Endodermal cell (in vitro differentiated cells): ENCODE data around the gene PGM1. TPM values are rescaled to one million over a fixed set of nuclear protein-coding genes. Genes with fewer than 3 reads are reported as not detected.
A peak's percentile ranks its signal among the peaks of the same experiment; 100 is the strongest.

ENCODE experiments used
- DNase-seq: peaks from one replicate; pipeline ENCODE4 v3.0.0-alpha.2; 2017
- H3K27ac ChIP-seq: 2 replicates; pipeline ENCODE4 v1.5.1; 2013; ENCODE audit warnings: mild to moderate bottlenecking, low read depth, low read length, moderate library complexity
- H3K27me3 ChIP-seq: 2 replicates; pipeline ENCODE4 v1.6.1; 2013; ENCODE audit warnings: mild to moderate bottlenecking, low read length, moderate library complexity; ENCODE audit not compliant: insufficient read depth, control insufficient read depth, poor library complexity, severe bottlenecking
- H3K36me3 ChIP-seq: 2 replicates; pipeline ENCODE4 v1.7.0; 2013; ENCODE audit warnings: mild to moderate bottlenecking, low read length, moderate library complexity; ENCODE audit not compliant: control insufficient read depth, insufficient read depth
- H3K4me1 ChIP-seq: one replicate; pipeline ENCODE4 v1.7.0; 2013; ENCODE audit warnings: low read length; ENCODE audit not compliant: control insufficient read depth, insufficient read depth
- H3K4me3 ChIP-seq: 2 replicates; pipeline ENCODE4 v1.5.1; 2013; ENCODE audit warnings: mild to moderate bottlenecking, low read length, moderate library complexity
- H3K9ac ChIP-seq: 2 replicates; pipeline ENCODE4 v1.6.1; 2013; ENCODE audit warnings: mild to moderate bottlenecking, low read length, moderate library complexity; ENCODE audit not compliant: poor library complexity, severe bottlenecking; ENCODE audit errors: extremely low read depth
- H3K9me3 ChIP-seq: 2 replicates; pipeline ENCODE4 v1.6.1; 2013; ENCODE audit warnings: mild to moderate bottlenecking, low read length, moderate library complexity; ENCODE audit not compliant: control insufficient read depth
- H3K27ac Mint-ChIP-seq: 2 replicates; pipeline ENCODE4 v1.8.0; 2020; ENCODE audit warnings: mixed read lengths
- H3K27me3 Mint-ChIP-seq: 2 replicates; pipeline ENCODE4 v1.8.0; 2021; ENCODE audit warnings: mild to moderate bottlenecking, mixed read lengths; ENCODE audit not compliant: insufficient read depth
- H3K36me3 Mint-ChIP-seq: 2 replicates; pipeline ENCODE4 v1.8.0; 2020; ENCODE audit warnings: low read depth, mixed read lengths
- H3K4me1 Mint-ChIP-seq: 2 replicates; pipeline ENCODE4 v1.8.0; 2020; ENCODE audit warnings: mixed read lengths
- H3K4me3 Mint-ChIP-seq: 2 replicates; pipeline ENCODE4 v1.8.0; 2020; ENCODE audit warnings: mild to moderate bottlenecking, moderate library complexity, mixed read lengths
- H3K9me3 Mint-ChIP-seq: 2 replicates; pipeline ENCODE4 v1.8.0; 2020; ENCODE audit warnings: mild to moderate bottlenecking, mixed read lengths
- CTCF ChIP-seq: fragments of 200-600 bp; sonication (generic); conservative IDR thresholded peaks from 2 replicates; pipeline ENCODE4 v1.5.0; 2021; ENCODE audit warnings: antibody characterized with exemption, mild to moderate bottlenecking
- WGBS, 2 experiments: methylation state at CpG; one replicate each; pipeline versions ENCODE4 v1.1.5 to v1.1.7; 2013; ENCODE audit warnings: missing lambda C conversion rate in 2 of 2, mixed read lengths in 1 of 2; ENCODE audit not compliant: insufficient coverage in 1 of 2, insufficient read length in 1 of 2; 5-methylcytosine and 5-hydroxymethylcytosine counted together
- total RNA-seq, 2 donors: library from RNA; stranded (reverse); fragmentation: NEBNext Ultra II Directional in 1 of 2; extraction: Animal tissue kit (Norgen Biotek cat#: 25700) in 1 of 2; gene quantifications; 2 replicates in 1 of 2; 3 replicates in 1 of 2; pipeline ENCODE4 v1.2.1, GENCODE V29; 2021

PGM1 gene
- total RNA-seq, 2 donors from 2014 or later: 119 to 165 TPM

DNA sequence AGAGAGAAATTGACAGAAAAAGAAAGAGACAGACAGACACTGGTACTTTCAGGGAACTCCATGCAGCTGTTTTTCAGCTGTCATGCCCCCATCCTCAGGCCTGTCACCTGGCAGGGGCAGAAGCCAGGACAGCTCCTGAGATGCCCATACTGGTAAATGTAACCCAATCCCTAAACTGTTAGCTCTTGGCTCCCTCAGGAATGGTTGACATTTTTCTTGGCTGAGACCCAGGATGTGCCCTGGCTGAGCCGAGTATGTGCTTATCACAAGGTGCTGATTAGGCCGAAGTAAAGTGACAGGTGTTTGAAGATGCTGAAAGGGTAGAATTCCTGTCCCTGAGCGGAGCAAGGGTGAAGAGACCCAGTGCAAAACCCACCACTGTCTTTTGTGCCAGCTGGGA is 50.7 kb downstream of the PGM1 start:
- Histone ChIP-seq H3K9me3 (no peaks in the 10 kb centered on the region), H3K4me3 (no peak overlapping the region), H3K4me1 (peaks cover 7% of the 10 kb centered on the region), H3K27ac (no peak overlapping the region), H3K27me3 (no peaks in the 10 kb centered on the region), H3K36me3 (peaks cover 66% of the 10 kb centered on the region), H3K9ac (no peak overlapping the region)
- H3K4me3 Mint-ChIP-seq: no peak overlapping the region
- TF ChIP-seq CTCF: no peak
- 63 to 81% methylated on average over 3 of the region's 3 CpGs for WGBS, 2 experiments
- DNase-seq: peak; percentile 62
- H3K4me1 Mint-ChIP-seq: peaks cover 8% of the 10 kb centered on the region
- peak overlapping the region; percentile 38 for H3K27ac Mint-ChIP-seq
- H3K27me3 Mint-ChIP-seq: no peaks in the 10 kb centered on the region
- H3K9me3 Mint-ChIP-seq: no peaks in the 10 kb centered on the region
- H3K36me3 Mint-ChIP-seq: peaks cover 59% of the 10 kb centered on the region

- DNase-seq: no peak
- Mint-ChIP-seq H3K27me3 (no peaks in the 10 kb centered on the region), H3K4me1 (peaks cover 8% of the 10 kb centered on the region), H3K9me3 (no peaks in the 10 kb centered on the region), H3K27ac (no peak overlapping the region), H3K36me3 (peaks cover 60% of the 10 kb centered on the region), H3K4me3 (no peak overlapping the region)
- 80 to 94% methylated on average over 1 to 2 of the region's 2 CpGs for WGBS, 2 experiments
- Histone ChIP-seq H3K27me3 (no peaks in the 10 kb centered on the region), H3K36me3 (peaks cover 66% of the 10 kb centered on the region), H3K9ac (no peak overlapping the region), H3K4me1 (peaks cover 7% of the 10 kb centered on the region), H3K4me3 (no peak overlapping the region), H3K9me3 (no peaks in the 10 kb centered on the region), H3K27ac (no peak overlapping the region)
- TF ChIP-seq CTCF: no peak
These were observed 52.1 kb downstream of the PGM1 start for GRCh38 chr1:63645317-63645716.

GRCh38 chr1:63648689-63649088 is 55.5 kb downstream of the PGM1 start:
- no peak overlapping the region for H3K27ac Mint-ChIP-seq
- H3K36me3 Mint-ChIP-seq: peaks cover 64% of the 10 kb centered on the region
- 100% methylated on average over 1 of the region's 1 CpG; no CpG with 5 or more reads in 1 of the 2 experiments for WGBS, 2 experiments
- TF ChIP-seq CTCF: no peak
- H3K27me3 Mint-ChIP-seq: no peaks in the 10 kb centered on the region
- Histone ChIP-seq H3K27me3 (no peaks in the 10 kb centered on the region), H3K9me3 (no peaks in the 10 kb centered on the region), H3K27ac (no peak overlapping the region), H3K4me3 (no peak overlapping the region), H3K4me1 (peaks cover 2% of the 10 kb centered on the region), H3K36me3 (peaks cover 64% of the 10 kb centered on the region), H3K9ac (no peak overlapping the region)
- H3K4me3 Mint-ChIP-seq: no peak overlapping the region
- H3K4me1 Mint-ChIP-seq: peaks cover 5% of the 10 kb centered on the region
- DNase-seq: no peak
- H3K9me3 Mint-ChIP-seq: no peaks in the 10 kb centered on the region
